H1 (cell line): ENCODE results near the gene CACNB4. TPM values are rescaled to one million over a fixed set of nuclear protein-coding genes. Genes with fewer than 3 reads are reported as not detected.

Experiments
- CTCF ChIA-PET: fragments of 300-600 bp; sonication (Branson Sonifier 250); formaldehyde crosslinking; loops from one replicate; lab custom pipeline; 2021; ENCODE audit not compliant: partially characterized antibody; lab: Charles Lee
- POLR2A ChIA-PET: fragments of 300-600 bp; sonication (Branson Sonifier 250); formaldehyde crosslinking; loops from one replicate; lab custom pipeline; 2021; ENCODE audit warnings: inconsistent platforms; ENCODE audit not compliant: partially characterized antibody; lab: Charles Lee
- DNase-seq, 2 experiments: peaks; one replicate each; pipeline versions ENCODE4 v3.0.0 to v3.0.0-alpha.2; 2010 to 2022; ENCODE audit warnings: low spot score in 2 of 2, low read depth in 1 of 2, mixed read lengths in 1 of 2
- FAIRE-seq: peaks from 2 replicates; lab custom pipeline; 2011; peaks lifted over from hg19 to GRCh38; lab: Jason Lieb, UNC
- H2AFZ ChIP-seq: 2 replicates; pipeline ENCODE4 v1.8.1; 2012; ENCODE audit warnings: low read length, inconsistent platforms
- H2AK5ac ChIP-seq: 2 replicates; pipeline ENCODE4 v1.6.1; 2013; ENCODE audit warnings: low read depth, low read length
- H2BK120ac ChIP-seq: replicated peaks from 2 replicates; pipeline ENCODE3; 2013; ENCODE audit warnings: low read depth, low read length, inconsistent platforms
- H2BK12ac ChIP-seq: 2 replicates; pipeline ENCODE4 v1.6.1; 2013; ENCODE audit warnings: low read depth, low read length
- H2BK15ac ChIP-seq: 2 replicates; pipeline ENCODE4 v1.6.1; 2013; ENCODE audit warnings: low read length
- H2BK20ac ChIP-seq: 2 replicates; pipeline ENCODE4 v1.6.1; 2013; ENCODE audit warnings: low read length
- H2BK5ac ChIP-seq: 2 replicates; pipeline ENCODE4 v1.6.1; 2013; ENCODE audit warnings: low read depth, low read length
- H3K14ac ChIP-seq: 2 replicates; pipeline ENCODE4 v1.6.1; 2013; ENCODE audit warnings: inconsistent platforms; ENCODE audit not compliant: insufficient read length
- H3K18ac ChIP-seq: 2 replicates; pipeline ENCODE4 v1.6.1; 2013; ENCODE audit warnings: low read length; ENCODE audit errors: extremely low read depth
- H3K23ac ChIP-seq: 2 replicates; pipeline ENCODE4 v1.6.1; 2013; ENCODE audit warnings: inconsistent platforms; ENCODE audit not compliant: insufficient read length
- H3K23me2 ChIP-seq: 2 replicates; pipeline ENCODE4 v1.6.1; 2013; ENCODE audit warnings: low read depth, low read length
- H3K27ac ChIP-seq: 2 replicates; pipeline ENCODE4 v1.6.1; 2011; ENCODE audit warnings: low read depth, low read length, inconsistent platforms
- H3K27me3 ChIP-seq, 4 experiments: replicated peaks in 1 of 4; 1 replicate in 1 of 4; 2 replicates in 3 of 4; pipeline versions ENCODE4 v1.6.1 to v1.8.1; 2011 to 2013; ENCODE audit warnings: low read length in 3 of 4, mild to moderate bottlenecking in 3 of 4, inconsistent platforms in 2 of 4, mixed read lengths in 2 of 4, moderate library complexity in 1 of 4; ENCODE audit not compliant: control insufficient read depth in 3 of 4, insufficient read depth in 3 of 4; ENCODE audit errors: extremely low read depth in 1 of 4
- H3K36me3 ChIP-seq, 4 experiments: 2 replicates each; pipeline versions ENCODE4 v1.6.1 to v1.8.1; 2011 to 2013; ENCODE audit warnings: mild to moderate bottlenecking in 4 of 4, low read length in 3 of 4, moderate library complexity in 2 of 4, control low read depth in 1 of 4, inconsistent platforms in 1 of 4; ENCODE audit not compliant: insufficient read depth in 4 of 4, control insufficient read depth in 2 of 4
- H3K4ac ChIP-seq: replicated peaks from 2 replicates; pipeline ENCODE3; 2013; ENCODE audit warnings: low read length, low read depth, mixed read lengths, inconsistent platforms; ENCODE audit not compliant: insufficient read length
- H3K4me1 ChIP-seq, 4 experiments: replicated peaks in 1 of 4; 1 replicate in 1 of 4; 2 replicates in 3 of 4; pipeline versions ENCODE4 v1.6.1 to v1.8.1; 2011 to 2013; ENCODE audit warnings: low read length in 3 of 4, inconsistent platforms in 2 of 4, mixed read lengths in 1 of 4; ENCODE audit not compliant: insufficient read depth in 4 of 4, control insufficient read depth in 3 of 4
- H3K4me2 ChIP-seq, 2 experiments: 2 replicates each; pipeline versions ENCODE4 v1.6.1 to v1.8.1; 2011 to 2013; ENCODE audit warnings: low read depth in 2 of 2, low read length in 2 of 2, control low read depth in 1 of 2, inconsistent platforms in 1 of 2, mild to moderate bottlenecking in 1 of 2; ENCODE audit not compliant: insufficient read depth in 1 of 2
- H3K4me3 ChIP-seq, 4 experiments: fragments of 200-600, 300-600 bp in 1 of 4; sonication (generic), shearing (Covaris generic), sonication (Bioruptor Twin) in 1 of 4; 2 replicates each; pipeline versions ENCODE4 v1.5.1 to v1.8.1; 2011 to 2016; ENCODE audit warnings: low read length in 4 of 4, low read depth in 3 of 4, control low read depth in 2 of 4, inconsistent platforms in 2 of 4, mild to moderate bottlenecking in 2 of 4, mixed read lengths in 1 of 4, moderate library complexity in 1 of 4; ENCODE audit not compliant: insufficient read depth in 2 of 4; ENCODE audit errors: extremely low read depth in 1 of 4
- H3K56ac ChIP-seq: replicated peaks from 2 replicates; pipeline ENCODE3; 2013; ENCODE audit warnings: low read depth, mild to moderate bottlenecking, mixed read lengths, low read length, inconsistent platforms; ENCODE audit not compliant: insufficient read length
- H3K79me1 ChIP-seq: 2 replicates; pipeline ENCODE4 v1.6.1; 2013; ENCODE audit warnings: low read depth, low read length, control low read depth
- H3K79me2 ChIP-seq, 2 experiments: 2 replicates each; pipeline versions ENCODE4 v1.6.1 to v1.8.1; 2012 to 2013; ENCODE audit warnings: low read length in 2 of 2, mild to moderate bottlenecking in 2 of 2, inconsistent platforms in 1 of 2; ENCODE audit not compliant: insufficient read depth in 2 of 2, control insufficient read depth in 1 of 2
- H3K9ac ChIP-seq, 4 experiments: replicated peaks in 1 of 4; 1 replicate in 1 of 4; 2 replicates in 3 of 4; pipeline versions ENCODE4 v1.6.1 to v1.8.1; 2011 to 2013; ENCODE audit warnings: low read depth in 3 of 4, low read length in 3 of 4, control low read depth in 2 of 4, mild to moderate bottlenecking in 2 of 4, moderate library complexity in 2 of 4, inconsistent platforms in 1 of 4; ENCODE audit errors: extremely low read depth in 1 of 4
- H3K9me3 ChIP-seq, 2 experiments: 2 replicates each; pipeline versions ENCODE4 v1.6.1 to v1.8.1; 2012 to 2013; ENCODE audit warnings: mild to moderate bottlenecking in 2 of 2, moderate library complexity in 2 of 2, control low read depth in 1 of 2, inconsistent platforms in 1 of 2, low read depth in 1 of 2, low read length in 1 of 2, mixed read lengths in 1 of 2; ENCODE audit not compliant: insufficient read depth in 2 of 2
- H4K20me1 ChIP-seq, 2 experiments: replicated peaks in 1 of 2; 2 replicates each; pipeline versions ENCODE3 to v1.8.1; 2011 to 2013; ENCODE audit warnings: inconsistent platforms in 2 of 2, low read length in 2 of 2, mild to moderate bottlenecking in 1 of 2; ENCODE audit not compliant: insufficient read depth in 2 of 2, control insufficient read depth in 1 of 2
- H4K5ac ChIP-seq: 2 replicates; pipeline ENCODE4 v1.6.1; 2013; ENCODE audit warnings: low read length, low read depth, mixed read lengths, inconsistent platforms; ENCODE audit not compliant: insufficient read length
- H4K8ac ChIP-seq: 2 replicates; pipeline ENCODE4 v1.8.0; 2013; ENCODE audit warnings: mild to moderate bottlenecking, moderate library complexity, low read length, inconsistent platforms; ENCODE audit not compliant: insufficient read depth; ENCODE audit errors: extremely low read depth
- H4K91ac ChIP-seq: replicated peaks from 2 replicates; pipeline ENCODE3; 2013; ENCODE audit warnings: low read length, mixed read lengths, inconsistent platforms; ENCODE audit not compliant: insufficient read length
- CBX8 ChIP-seq: fragments of 300-800, 300-1000 bp; sonication (generic); IDR thresholded peaks from 2 replicates; pipeline ENCODE4 v1.7.1; 2016; ENCODE audit warnings: low read depth, low read length, borderline replicate concordance
- EZH2 ChIP-seq: fragments of 200-600 bp; sonication (generic); IDR thresholded peaks from 2 replicates; pipeline ENCODE4 v1.7.1; 2012; ENCODE audit warnings: low read depth, mild to moderate bottlenecking, moderate library complexity, low read length, inconsistent platforms; ENCODE audit not compliant: severe bottlenecking
- JUN ChIP-seq: IDR thresholded peaks from 2 replicates; pipeline ENCODE4 v1.6.1; 2011; ENCODE audit warnings: low read depth, mild to moderate bottlenecking, improper control_type of control experiment, low read length
- KDM1A ChIP-seq: fragments of 200-600, 300-600 bp; sonication (generic); IDR thresholded peaks from 2 replicates; pipeline ENCODE4 v1.7.1; 2016; ENCODE audit warnings: mild to moderate bottlenecking, low read length, borderline replicate concordance
- NRF1 ChIP-seq: IDR thresholded peaks from 2 replicates; pipeline ENCODE4 v1.6.1; 2011; ENCODE audit warnings: mild to moderate bottlenecking, low read depth, low read length, improper control_type of control experiment
- SAP30 ChIP-seq: fragments of 300-600 bp; sonication (generic); IDR thresholded peaks from 2 replicates; pipeline ENCODE4 v1.7.1; 2012; ENCODE audit warnings: low read length, moderate library complexity, mild to moderate bottlenecking, inconsistent platforms; ENCODE audit not compliant: insufficient read depth, insufficient replicate concordance
- SP1 ChIP-seq: IDR thresholded peaks from 2 replicates; pipeline ENCODE4 v1.6.1; 2011; ENCODE audit warnings: low read depth, low read length
- SP2 ChIP-seq: IDR thresholded peaks from 2 replicates; pipeline ENCODE4 v1.6.1; 2012; ENCODE audit warnings: mild to moderate bottlenecking, low read length, inconsistent platforms
- SUZ12 ChIP-seq: fragments of 200-600 bp; sonication (generic); IDR thresholded peaks from 2 replicates; pipeline ENCODE4 v1.6.1; 2012; ENCODE audit warnings: mild to moderate bottlenecking, inconsistent platforms, low read length, moderate library complexity, mixed read lengths
- TAF1 ChIP-seq: IDR thresholded peaks from 2 replicates; pipeline ENCODE4 v1.6.1; 2011; ENCODE audit warnings: mild to moderate bottlenecking, low read depth, low read length
- TBP ChIP-seq: IDR thresholded peaks from 2 replicates; pipeline ENCODE4 v1.6.1; 2011; ENCODE audit warnings: low read depth, low read length, improper control_type of control experiment
- TCF12 ChIP-seq: IDR thresholded peaks from 2 replicates; pipeline ENCODE4 v1.6.1; 2011; ENCODE audit warnings: low read depth, mild to moderate bottlenecking, low read length
- YY1 ChIP-seq: IDR thresholded peaks from 2 replicates; pipeline ENCODE4 v1.6.1; 2011; ENCODE audit warnings: low read depth, mild to moderate bottlenecking, low read length
- polyA plus RNA-seq, 7 experiments: library from polyadenylated mRNA; depleted of rRNA in 3 of 7; stranded (reverse) in 5 of 7; unstranded in 2 of 7; fragments of >200 nt in 5 of 7; fragments of 200-250 nt in 2 of 7; gene quantifications; 1 replicate in 5 of 7; 2 replicates in 1 of 7; 4 replicates in 1 of 7; pipeline versions ENCODE4 v1.2.1 to v1.2.3, GENCODE V29; 2011 to 2013; ENCODE audit warnings: missing spikeins in 2 of 7, mixed read lengths in 2 of 7
- total RNA-seq: library from RNA; stranded (reverse); fragmentation: NEBNext Ultra II Directional; extraction: Animal tissue kit (Norgen Biotek cat#: 25700); gene quantifications from 2 replicates; pipeline ENCODE4 v1.2.1, GENCODE V29; 2021
- TF ChIP-seq, protein P1 (sequence below): IDR thresholded peaks from 2 replicates; pipeline ENCODE4 v1.6.1; 2012; ENCODE audit warnings: inconsistent platforms
- TF ChIP-seq, protein P2 (sequence below): IDR thresholded peaks from 2 replicates; pipeline ENCODE4 v1.6.1; 2011; ENCODE audit warnings: low read length, improper control_type of control experiment

The CACNB4 gene
- total and polyA plus RNA-seq, 2 of the 8 experiments (the other 6 are each of a cell fraction or from before 2014, with no cell fraction given), result 2.0 to 4.0 TPM

DNA sequence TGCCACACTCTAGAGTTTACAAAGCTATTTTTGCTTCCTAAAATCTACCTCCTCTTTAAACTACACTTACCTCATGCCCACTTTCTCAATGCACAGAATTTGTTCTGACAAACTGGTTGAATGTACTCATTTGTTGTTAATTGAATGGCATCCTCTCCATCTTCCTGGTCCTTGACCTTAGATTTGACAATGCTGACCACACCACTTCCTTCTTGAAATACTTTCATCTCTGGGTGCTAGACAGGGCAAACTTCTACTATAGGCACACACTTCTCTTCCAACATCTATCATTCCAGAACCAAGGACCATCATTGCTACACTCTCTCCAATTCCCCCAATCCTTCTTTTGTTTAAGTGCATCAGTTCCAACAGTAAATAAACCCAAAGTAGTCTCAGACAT lies 292.9 kb downstream of the CACNB4 start:
- H3K36me3 ChIP-seq, result peaks cover 4 to 60% (median 19%) of the 10 kb centered on the region in 4 experiments; a peak in 7 of 8 replicates
- no peak overlapping the region for H2AFZ ChIP-seq
- no peak overlapping the region for H3K23ac ChIP-seq
- no peaks in the 10 kb centered on the region for H3K27me3 ChIP-seq
- H2BK5ac ChIP-seq, result no peak overlapping the region
- H3K56ac ChIP-seq, result no peak overlapping the region
- no peak overlapping the region for H3K4ac ChIP-seq
- no peak for FAIRE-seq
- no peak overlapping the region for H3K14ac ChIP-seq
- H3K79me2 ChIP-seq, result no peaks in the 10 kb centered on the region
- H3K18ac ChIP-seq, result no peak overlapping the region
- H3K4me2 ChIP-seq, result no peak overlapping the region
- ChIA-PET POLR2A (interaction anchor here (1.2 to 2.2 kb wide), 3 partner anchors 12 to 28 kb away, joined by 3 to 5 read pairs (median 4); partner anchors contain the start of gene ARL5A), CTCF (interaction anchor here (1.1 to 3.5 kb wide), 6 partner anchors 11 to 142 kb away, joined by 3 to 22 read pairs (median 6); no protein-coding TSS in a partner anchor)
- no peak overlapping the region for H2BK15ac ChIP-seq
- peaks cover 3% of the 10 kb centered on the region for H3K23me2 ChIP-seq
- H2BK120ac ChIP-seq, result no peak overlapping the region
- TF ChIP-seq TBP, result no peak
- TF ChIP-seq, protein P1, sequence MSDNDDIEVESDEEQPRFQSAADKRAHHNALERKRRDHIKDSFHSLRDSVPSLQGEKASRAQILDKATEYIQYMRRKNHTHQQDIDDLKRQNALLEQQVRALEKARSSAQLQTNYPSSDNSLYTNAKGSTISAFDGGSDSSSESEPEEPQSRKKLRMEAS, result no peak
- TF ChIP-seq SAP30, result no peak
- no peak for TF ChIP-seq SP2
- TF ChIP-seq JUN, result no peak
- TF ChIP-seq SP1, result no peak
- TF ChIP-seq KDM1A, result no peak
- TF ChIP-seq YY1, result no peak
- no peak for TF ChIP-seq CBX8
- TF ChIP-seq EZH2, result no peak
- no peak for TF ChIP-seq TAF1
- TF ChIP-seq, protein P2, sequence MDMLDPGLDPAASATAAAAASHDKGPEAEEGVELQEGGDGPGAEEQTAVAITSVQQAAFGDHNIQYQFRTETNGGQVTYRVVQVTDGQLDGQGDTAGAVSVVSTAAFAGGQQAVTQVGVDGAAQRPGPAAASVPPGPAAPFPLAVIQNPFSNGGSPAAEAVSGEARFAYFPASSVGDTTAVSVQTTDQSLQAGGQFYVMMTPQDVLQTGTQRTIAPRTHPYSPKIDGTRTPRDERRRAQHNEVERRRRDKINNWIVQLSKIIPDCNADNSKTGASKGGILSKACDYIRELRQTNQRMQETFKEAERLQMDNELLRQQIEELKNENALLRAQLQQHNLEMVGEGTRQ, result no peak
- no peak for TF ChIP-seq NRF1
- TF ChIP-seq TCF12, result no peak
- no peak for TF ChIP-seq SUZ12
- no peaks in the 10 kb centered on the region for H3K9me3 ChIP-seq
- no peak overlapping the region for H2BK12ac ChIP-seq
- H4K5ac ChIP-seq, result no peak overlapping the region
- H3K4me1 ChIP-seq, result no peaks in the 10 kb centered on the region
- H4K91ac ChIP-seq, result no peak overlapping the region
- no peak overlapping the region for H3K27ac ChIP-seq
- no peak overlapping the region for H2AK5ac ChIP-seq
- H3K79me1 ChIP-seq, result no peaks in the 10 kb centered on the region
- no peak overlapping the region for H2BK20ac ChIP-seq
- no peak overlapping the region for H3K4me3 ChIP-seq
- H4K20me1 ChIP-seq, result no peaks in the 10 kb centered on the region
- DNase-seq, result no peak
- no peak overlapping the region for H4K8ac ChIP-seq
- no peak overlapping the region for H3K9ac ChIP-seq
